ENCODE measurements around the gene RGS9.

The RGS9 gene

GRCh38 chr17:65268832-65269231, 131.7 kb downstream of the RGS9 start:
- DNase-seq, result no peak

- DNase-seq, result no peak
Measured at GRCh38 chr17:65270499-65271253, 133.5 kb downstream of the RGS9 start.

GRCh38 chr17:65271296-65271695, 134.1 kb downstream of the RGS9 start:
- no peak for DNase-seq

Measured in inflammatory macrophage treated with lipopolysaccharide for 4 hours (primary cell).